ENCODE data around the gene SPAG16. TPM values are rescaled to one million over a fixed set of nuclear protein-coding genes. Genes with fewer than 3 reads are reported as not detected.
"Not testable (repeated sequence)": the region's sequence is repeated elsewhere in the genome, so short reads cannot be mapped to it uniquely, and the experiment has no call there.

The SPAG16 gene
- total RNA-seq, 1 experiment from 2014 or later = 28.2 TPM

DNA sequence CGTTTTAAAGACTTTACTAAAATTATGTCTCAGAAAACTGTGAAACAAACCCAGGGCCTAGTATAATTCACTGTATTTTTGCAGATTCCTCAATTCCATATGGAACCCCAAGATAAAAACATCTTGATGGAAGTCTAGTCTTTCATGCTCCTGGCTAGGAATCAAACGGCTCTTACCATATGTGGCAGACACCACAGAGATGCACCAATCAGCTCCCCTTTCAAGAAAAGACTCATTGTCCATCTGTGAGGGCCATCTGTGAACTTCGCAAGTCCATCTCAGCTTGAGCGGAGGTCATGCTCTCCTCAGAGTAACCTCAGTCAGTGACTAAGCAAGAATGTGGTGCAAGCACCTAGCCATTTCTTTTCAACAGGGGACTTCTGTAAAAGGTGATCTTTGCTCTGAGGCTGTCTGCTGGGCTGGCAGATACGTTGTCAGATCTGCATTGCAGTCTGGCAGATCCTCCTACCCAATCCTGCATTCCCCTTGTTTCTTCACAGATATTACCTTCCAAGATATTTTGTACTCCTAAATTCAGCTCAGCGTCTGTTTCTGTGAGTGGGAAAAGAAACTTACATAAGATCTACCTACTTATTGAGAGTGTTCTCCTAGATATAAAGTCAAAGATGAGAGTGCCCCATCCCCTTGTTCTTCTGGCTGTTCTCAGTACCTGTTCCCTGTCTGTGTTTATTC is 419.3 kb downstream of the SPAG16 start:
- Histone ChIP-seq H3K4me1 (no peaks in the 10 kb centered on the region), H3K27me3 (no peaks in the 10 kb centered on the region), H3K4me3 (no peak overlapping the region), H3K9me3 (replicated peaks) (no peaks in the 10 kb centered on the region), H3K27ac (no peak overlapping the region), H3K36me3 (no peaks in the 10 kb centered on the region)
- no peak for DNase-seq

DNA sequence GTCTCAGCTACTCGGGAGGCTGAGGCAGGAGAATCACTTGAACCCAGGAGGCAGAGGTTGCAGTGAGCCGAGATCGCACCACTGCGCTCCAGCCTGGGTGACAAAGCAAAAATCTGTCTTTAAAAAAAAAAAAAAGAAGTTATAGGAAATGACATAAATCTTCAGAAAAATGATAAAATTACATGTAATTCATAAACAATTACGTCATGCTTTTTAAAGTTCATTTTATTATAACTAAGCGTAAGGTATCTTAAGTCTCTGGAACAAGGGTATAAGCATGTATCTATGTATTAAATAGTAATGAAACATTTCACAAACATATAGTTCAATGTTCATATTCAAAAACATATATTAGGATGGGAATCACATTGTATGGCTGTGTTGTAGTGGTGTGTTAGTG is 425.9 kb downstream of the SPAG16 start:
- no peaks in the 10 kb centered on the region for H3K36me3 ChIP-seq
- no peaks in the 10 kb centered on the region for H3K9me3 ChIP-seq (replicated peaks)
- DNase-seq = no peak
- no peaks in the 10 kb centered on the region for H3K4me1 ChIP-seq
- no peak overlapping the region for H3K27ac ChIP-seq
- H3K4me3 ChIP-seq = no peak overlapping the region
- no peaks in the 10 kb centered on the region for H3K27me3 ChIP-seq

DNA sequence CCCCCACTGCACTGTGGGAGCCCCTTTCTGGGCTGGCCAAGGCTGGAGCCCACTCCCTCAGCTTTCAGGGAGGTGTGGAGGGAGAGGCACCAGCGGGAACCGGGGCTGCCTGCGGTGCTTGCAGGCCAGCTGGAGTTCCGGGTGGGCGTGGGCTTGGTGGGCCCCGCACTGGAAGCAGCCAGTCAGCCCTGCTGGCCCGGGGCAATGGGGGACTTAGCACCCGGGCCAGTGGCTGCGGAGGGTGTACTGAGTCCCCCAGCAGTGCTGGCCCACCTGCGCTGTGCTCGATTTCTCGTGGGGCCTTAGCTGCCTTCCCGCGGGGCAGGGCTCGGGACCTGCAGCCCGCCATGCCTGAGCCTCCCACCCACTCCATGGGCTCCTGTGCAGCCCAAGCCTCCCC is 434.1 kb downstream of the SPAG16 start:
- not testable (repeated sequence) for H3K36me3 ChIP-seq; H3K4me1 ChIP-seq; H3K4me3 ChIP-seq; DNase-seq; H3K9me3 ChIP-seq (replicated peaks); H3K27me3 ChIP-seq; H3K27ac ChIP-seq

DNA sequence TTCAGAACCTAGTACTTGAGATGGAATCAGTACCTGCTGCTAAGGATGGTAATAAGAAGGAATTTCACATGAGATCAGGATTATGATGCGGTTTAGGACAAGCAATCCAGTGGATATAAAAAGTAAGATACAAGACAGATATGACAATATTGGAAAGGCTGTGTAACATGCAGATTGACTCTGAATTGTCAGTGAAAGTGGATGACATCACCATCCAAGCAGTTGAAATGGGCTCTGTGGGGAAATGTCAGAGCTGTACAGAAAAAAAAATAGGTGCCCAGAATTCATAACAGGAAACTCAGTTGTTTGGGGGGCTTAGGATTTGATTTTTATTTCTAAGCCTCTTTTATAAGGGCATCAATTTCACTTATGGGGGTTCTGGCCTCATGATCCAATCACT is 438.3 kb downstream of the SPAG16 start:
- no peak for DNase-seq
- Histone ChIP-seq H3K9me3 (replicated peaks) (no peaks in the 10 kb centered on the region), H3K27me3 (no peaks in the 10 kb centered on the region), H3K27ac (no peak overlapping the region), H3K4me1 (no peaks in the 10 kb centered on the region), H3K4me3 (no peak overlapping the region), H3K36me3 (no peaks in the 10 kb centered on the region)

DNA sequence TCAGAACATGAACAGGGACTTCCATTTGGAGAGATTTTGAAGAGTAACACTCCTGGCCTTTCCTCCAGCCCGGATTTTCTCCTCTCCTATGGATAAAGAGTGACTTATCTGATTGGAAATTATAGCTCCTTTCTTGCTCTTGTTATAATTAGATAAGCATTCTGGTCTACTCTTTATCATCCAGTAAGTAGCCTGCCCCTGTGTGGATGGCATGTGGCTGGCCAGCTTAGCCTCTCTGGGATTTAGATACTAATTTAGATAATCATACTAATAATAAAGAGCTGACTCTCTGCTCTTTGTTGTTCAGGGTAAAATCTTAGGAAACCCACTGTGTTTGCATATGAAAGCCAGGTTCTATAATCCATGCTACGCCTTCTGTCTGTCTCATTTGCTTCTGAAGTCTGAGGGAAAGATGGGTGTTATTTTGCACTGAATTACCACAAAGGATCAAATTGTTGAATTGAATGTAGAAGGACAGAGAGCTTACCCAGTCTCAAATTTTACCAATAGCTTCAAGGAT is 438.8 kb downstream of the SPAG16 start:
- Histone ChIP-seq H3K4me3 (no peak overlapping the region), H3K36me3 (no peaks in the 10 kb centered on the region), H3K27me3 (no peaks in the 10 kb centered on the region), H3K27ac (no peak overlapping the region), H3K9me3 (replicated peaks) (no peaks in the 10 kb centered on the region), H3K4me1 (no peaks in the 10 kb centered on the region)
- no peak for DNase-seq

DNA sequence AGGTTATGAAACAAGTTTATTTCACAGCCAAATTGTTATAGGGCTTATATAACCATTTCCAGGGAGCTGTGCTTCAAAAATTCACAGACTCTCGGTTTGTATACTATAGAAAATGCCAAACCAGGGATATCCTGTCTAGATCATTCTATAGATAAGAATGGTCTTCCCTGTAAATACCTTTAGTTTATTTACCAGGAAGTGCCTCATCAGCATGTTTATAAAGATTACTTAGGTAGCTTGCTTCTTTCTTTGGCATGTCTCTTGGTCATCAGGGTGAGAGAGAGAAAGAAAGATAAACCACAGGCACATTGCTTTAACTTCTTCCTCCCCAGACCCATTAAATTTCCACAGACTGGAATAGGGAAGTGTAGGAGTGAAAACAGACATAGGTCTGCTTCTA is 439.4 kb downstream of the SPAG16 start:
- Histone ChIP-seq H3K36me3 (no peaks in the 10 kb centered on the region), H3K27me3 (no peaks in the 10 kb centered on the region), H3K27ac (no peak overlapping the region), H3K4me3 (no peak overlapping the region), H3K9me3 (replicated peaks) (no peaks in the 10 kb centered on the region), H3K4me1 (no peaks in the 10 kb centered on the region)
- DNase-seq = no peak

DNA sequence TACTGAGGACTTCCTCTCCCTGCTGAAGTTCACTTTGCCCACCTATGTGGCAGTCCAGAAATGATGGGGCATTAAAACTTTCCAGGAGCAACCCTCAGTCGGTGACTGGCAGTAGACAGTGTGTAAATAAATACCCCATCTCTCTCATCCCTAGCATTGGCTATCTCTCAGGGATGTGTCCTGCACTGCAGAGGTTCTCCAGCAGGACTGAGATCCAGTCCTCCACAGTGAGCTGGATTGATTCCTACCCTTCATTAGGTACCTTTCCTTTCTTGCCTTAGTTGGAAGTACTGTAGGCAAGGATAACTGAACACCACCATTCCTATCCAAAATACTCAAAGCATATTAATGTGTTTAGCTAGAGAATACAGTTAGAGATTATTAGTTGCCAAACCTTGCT is 441.8 kb downstream of the SPAG16 start:
- Histone ChIP-seq H3K4me3 (no peak overlapping the region), H3K4me1 (no peaks in the 10 kb centered on the region), H3K9me3 (replicated peaks) (no peaks in the 10 kb centered on the region), H3K27ac (no peak overlapping the region), H3K36me3 (no peaks in the 10 kb centered on the region), H3K27me3 (no peaks in the 10 kb centered on the region)
- DNase-seq = no peak

DNA sequence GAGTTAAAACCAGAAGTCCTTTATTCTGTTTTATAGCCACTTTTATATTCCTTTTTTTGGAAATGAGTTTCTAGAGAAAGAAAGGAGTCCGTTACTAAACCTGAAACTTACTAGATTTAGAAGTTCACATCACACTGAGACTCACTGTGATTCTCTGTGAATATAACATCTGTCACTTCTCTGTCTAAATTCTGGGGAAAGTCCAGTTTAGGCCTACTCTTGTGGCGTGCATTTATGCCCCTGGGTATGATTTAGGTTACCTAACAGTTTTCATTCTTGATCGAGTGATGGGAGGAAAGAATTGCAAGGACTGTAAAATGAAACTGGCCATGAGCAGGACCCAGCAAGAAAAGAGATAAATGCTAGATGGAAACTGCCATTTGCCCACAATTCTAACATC is 449.6 kb downstream of the SPAG16 start:
- Histone ChIP-seq H3K27me3 (no peaks in the 10 kb centered on the region), H3K27ac (no peak overlapping the region), H3K9me3 (replicated peaks) (no peaks in the 10 kb centered on the region), H3K4me1 (no peaks in the 10 kb centered on the region), H3K4me3 (no peak overlapping the region), H3K36me3 (no peaks in the 10 kb centered on the region)
- no peak for DNase-seq

DNA sequence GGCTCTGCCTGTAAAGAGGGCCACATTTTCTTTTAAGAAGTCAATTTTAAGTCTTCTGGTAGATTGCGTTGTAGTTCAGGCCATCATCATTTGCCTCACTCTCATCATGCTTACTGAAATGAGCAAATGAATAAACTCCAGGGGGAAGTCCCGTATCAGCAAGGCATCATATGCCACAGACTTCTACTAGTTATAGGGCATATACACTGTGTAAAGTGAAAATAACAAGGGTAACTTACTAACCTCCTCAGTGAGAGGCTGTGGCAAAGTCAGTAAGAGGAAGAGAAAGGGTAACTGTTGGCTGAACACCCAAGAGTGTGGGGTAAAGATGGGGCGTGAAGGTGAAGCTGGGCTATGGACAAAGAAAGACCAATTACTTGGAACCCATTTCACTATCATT is 456.2 kb downstream of the SPAG16 start:
- no peak for DNase-seq
- no peak overlapping the region for H3K27ac ChIP-seq
- H3K9me3 ChIP-seq (replicated peaks) = no peaks in the 10 kb centered on the region
- H3K27me3 ChIP-seq = no peaks in the 10 kb centered on the region
- H3K36me3 ChIP-seq = no peaks in the 10 kb centered on the region
- no peaks in the 10 kb centered on the region for H3K4me1 ChIP-seq
- no peak overlapping the region for H3K4me3 ChIP-seq

DNA sequence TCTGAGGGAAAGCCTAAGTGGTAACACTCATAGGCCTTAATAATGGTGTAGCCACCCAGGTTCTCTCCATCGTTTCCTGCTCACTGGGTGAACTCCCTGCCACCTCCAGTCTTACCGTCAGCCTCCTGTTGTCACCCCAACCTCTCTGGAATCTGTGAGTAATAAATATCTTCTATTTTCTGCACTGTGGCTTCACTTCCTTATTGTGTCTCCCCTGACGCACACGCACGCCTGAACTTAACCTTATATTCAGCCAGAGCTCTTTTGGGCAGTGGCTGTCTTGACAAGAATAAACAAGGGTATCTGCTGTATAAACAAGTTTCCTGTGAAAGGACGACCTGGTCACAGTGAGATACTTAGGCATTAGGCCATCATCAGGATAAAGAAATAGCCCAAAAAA is 467.2 kb downstream of the SPAG16 start:
- H3K4me3 ChIP-seq = no peak overlapping the region
- H3K27ac ChIP-seq = no peak overlapping the region
- no peak for DNase-seq
- no peaks in the 10 kb centered on the region for H3K27me3 ChIP-seq
- no peaks in the 10 kb centered on the region for H3K4me1 ChIP-seq
- H3K36me3 ChIP-seq = no peaks in the 10 kb centered on the region
- no peaks in the 10 kb centered on the region for H3K9me3 ChIP-seq (replicated peaks)

DNA sequence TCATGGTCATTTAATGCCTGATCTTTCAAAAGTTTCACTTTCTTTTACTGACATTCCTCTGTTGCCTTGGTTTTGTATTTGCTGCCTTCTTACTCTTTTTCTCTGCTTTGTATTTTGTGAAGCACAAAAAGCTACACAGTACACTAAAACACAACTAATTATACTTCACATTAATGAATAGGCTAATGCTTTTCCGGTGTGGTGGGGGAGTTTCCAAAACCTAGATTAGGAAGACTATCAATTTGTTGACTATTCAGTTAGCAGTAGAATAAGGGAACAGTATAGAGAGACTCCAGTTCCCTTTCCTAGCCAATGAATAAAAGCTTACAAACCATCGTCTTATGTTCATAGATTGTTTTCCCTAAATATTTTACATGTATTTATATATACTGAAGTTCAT is 468.3 kb downstream of the SPAG16 start:
- no peak overlapping the region for H3K27ac ChIP-seq
- H3K4me1 ChIP-seq = no peaks in the 10 kb centered on the region
- H3K27me3 ChIP-seq = no peaks in the 10 kb centered on the region
- H3K9me3 ChIP-seq (replicated peaks) = no peaks in the 10 kb centered on the region
- no peak overlapping the region for H3K4me3 ChIP-seq
- H3K36me3 ChIP-seq = no peaks in the 10 kb centered on the region
- DNase-seq = no peak

DNA sequence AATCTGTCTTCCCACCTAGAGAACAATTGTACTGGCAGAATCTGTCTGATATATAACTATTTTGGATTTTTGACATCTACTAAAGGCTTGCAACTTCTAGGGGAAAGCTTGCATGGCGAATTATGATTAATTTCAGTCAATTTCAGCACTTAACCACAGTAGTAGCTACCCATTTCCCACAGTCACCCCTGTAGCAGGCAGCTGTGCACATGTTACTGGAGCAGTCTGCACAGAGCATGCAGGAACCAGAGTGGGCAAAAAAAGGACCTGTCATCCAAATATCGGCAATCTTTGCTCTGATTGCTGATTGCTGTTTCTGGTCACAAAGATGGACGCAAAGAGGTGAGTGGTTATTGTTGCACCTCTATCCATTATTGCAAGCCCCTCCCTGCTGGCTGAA is 473.3 kb downstream of the SPAG16 start:
- Histone ChIP-seq H3K27ac (no peak overlapping the region), H3K4me3 (no peak overlapping the region), H3K4me1 (no peaks in the 10 kb centered on the region), H3K9me3 (replicated peaks) (no peaks in the 10 kb centered on the region), H3K36me3 (no peaks in the 10 kb centered on the region), H3K27me3 (no peaks in the 10 kb centered on the region)
- no peak for DNase-seq

DNA sequence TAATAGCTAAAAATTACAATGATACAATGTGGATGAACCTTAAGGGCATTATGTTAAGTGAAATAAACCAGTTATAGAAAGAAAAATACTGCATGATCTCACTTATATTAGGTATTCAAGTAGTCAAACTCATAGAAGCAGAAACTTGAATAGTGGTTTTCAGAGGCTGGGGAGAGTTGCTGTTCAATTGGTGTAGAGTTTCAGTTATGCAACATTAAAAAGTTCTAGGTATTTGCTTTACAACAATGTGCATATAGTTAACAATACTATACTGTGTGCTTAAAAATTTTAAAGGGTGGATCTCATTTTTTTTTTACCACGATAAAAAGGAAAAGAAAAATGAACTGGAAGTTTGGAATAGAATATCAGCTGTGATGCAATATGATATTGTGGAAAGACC is 479.1 kb downstream of the SPAG16 start:
- H3K4me3 ChIP-seq = no peak overlapping the region
- H3K4me1 ChIP-seq = no peaks in the 10 kb centered on the region
- H3K27ac ChIP-seq = no peak overlapping the region
- H3K9me3 ChIP-seq (replicated peaks) = no peaks in the 10 kb centered on the region
- no peaks in the 10 kb centered on the region for H3K36me3 ChIP-seq
- H3K27me3 ChIP-seq = no peaks in the 10 kb centered on the region
- no peak for DNase-seq

DNA sequence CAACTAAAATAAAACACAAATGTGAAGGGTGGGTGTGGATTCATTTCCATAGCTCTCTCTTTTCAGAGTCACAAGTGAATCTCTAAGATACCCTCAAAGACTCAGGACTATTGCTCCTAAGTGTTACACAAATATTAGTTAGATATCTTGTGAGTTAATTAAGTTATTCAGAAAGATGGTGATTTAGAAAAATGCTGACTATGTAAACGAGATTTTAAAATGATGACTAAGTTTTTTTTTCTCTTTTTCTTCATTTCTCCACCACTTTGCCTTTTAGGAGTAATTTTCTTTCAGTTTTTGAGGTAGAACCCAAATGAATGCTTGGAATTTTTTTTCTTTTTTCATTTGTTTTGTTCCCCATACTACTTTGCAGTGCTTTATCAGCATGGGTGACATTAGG is 479.7 kb downstream of the SPAG16 start:
- H3K4me3 ChIP-seq = no peak overlapping the region
- no peak for DNase-seq

DNA sequence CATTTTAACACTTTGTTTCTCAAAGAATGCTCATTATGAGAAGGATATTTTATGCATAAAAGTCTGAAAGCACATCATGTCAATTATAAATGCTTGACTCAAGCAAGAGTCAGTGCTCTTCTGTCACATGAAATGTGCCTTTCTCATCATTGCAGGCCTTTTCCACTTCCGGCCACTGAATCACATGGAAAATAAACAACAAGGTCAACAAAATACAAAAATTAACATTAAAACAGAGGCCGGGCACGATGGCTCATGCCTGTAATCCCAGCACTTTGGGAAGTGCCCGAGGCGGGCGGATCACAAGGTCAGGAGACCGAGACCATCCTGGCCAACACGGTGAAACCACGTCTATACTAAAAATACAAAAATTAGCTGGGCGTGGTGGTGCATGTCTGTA is 480.6 kb downstream of the SPAG16 start:
- Histone ChIP-seq H3K4me3 (no peak overlapping the region), H3K27ac (no peak overlapping the region), H3K9me3 (replicated peaks) (no peaks in the 10 kb centered on the region), H3K36me3 (no peaks in the 10 kb centered on the region), H3K4me1 (no peaks in the 10 kb centered on the region), H3K27me3 (no peaks in the 10 kb centered on the region)
- no peak for DNase-seq

More for the DNA sequence above, 479.7 kb downstream of the SPAG16 start:
- Histone ChIP-seq H3K36me3 (no peaks in the 10 kb centered on the region), H3K4me1 (no peaks in the 10 kb centered on the region), H3K9me3 (replicated peaks) (no peaks in the 10 kb centered on the region), H3K27me3 (no peaks in the 10 kb centered on the region), H3K27ac (no peak overlapping the region)

DNA sequence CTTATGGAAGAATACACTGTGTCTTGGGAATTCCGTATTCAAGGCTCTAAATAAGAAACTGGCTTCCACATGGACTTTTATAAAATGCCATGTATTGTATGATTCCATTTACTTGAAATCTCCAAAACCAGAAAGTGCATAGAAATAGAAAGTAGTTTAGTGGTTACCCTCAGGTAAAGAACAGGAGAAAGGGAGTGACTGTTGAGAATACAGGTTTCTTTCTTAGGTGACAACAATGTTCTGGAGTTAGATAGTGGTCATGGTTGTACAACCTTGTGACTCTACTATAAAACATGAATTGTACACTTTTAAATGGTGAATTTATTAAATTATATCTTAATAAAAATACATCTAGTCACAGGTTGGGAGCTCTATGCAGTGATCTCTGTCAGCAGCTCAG is 481.8 kb downstream of the SPAG16 start:
- Histone ChIP-seq H3K27ac (no peak overlapping the region), H3K4me1 (no peaks in the 10 kb centered on the region), H3K4me3 (no peak overlapping the region), H3K9me3 (replicated peaks) (no peaks in the 10 kb centered on the region), H3K27me3 (no peaks in the 10 kb centered on the region), H3K36me3 (no peaks in the 10 kb centered on the region)
- DNase-seq = no peak

All from SJCRH30 (cell line).